Measurements from ENCODE around the gene UBAC2. TPM values are rescaled to one million over a fixed set of nuclear protein-coding genes. Genes with fewer than 3 reads are reported as not detected.

Gene UBAC2
- total RNA-seq, 2 donors from 2014 or later = 72.7 to 80.4 TPM

- Mint-ChIP-seq H3K27me3 (ENCODE audit: insufficient read depth) (no peaks in the 10 kb centered on the region), H3K9me3 (peaks cover 4% of the 10 kb centered on the region), H3K4me1 (peaks cover 8% of the 10 kb centered on the region), H3K4me3 (no peak overlapping the region), H3K36me3 (ENCODE audit: low read depth) (peaks cover 21% of the 10 kb centered on the region), H3K27ac (no peak overlapping the region)
- H3K4me3 ChIP-seq (ENCODE audit: low read length) = no peak overlapping the region
- H3K27ac ChIP-seq (ENCODE audit: low read depth, low read length) = no peak overlapping the region
- no peaks in the 10 kb centered on the region for H3K9me3 ChIP-seq (ENCODE audit: control insufficient read depth, low read length)
- H3K27me3 ChIP-seq (ENCODE audit: control insufficient read depth, insufficient read depth, low read length, poor library complexity, severe bottlenecking) = no peaks in the 10 kb centered on the region
- peaks cover 13% of the 10 kb centered on the region for H3K36me3 ChIP-seq (ENCODE audit: control insufficient read depth, insufficient read depth, low read length)
- no peak overlapping the region for H3K9ac ChIP-seq (ENCODE audit: extremely low read depth, low read length, poor library complexity, severe bottlenecking)
- DNase-seq = no peak
- TF ChIP-seq, protein P1, sequence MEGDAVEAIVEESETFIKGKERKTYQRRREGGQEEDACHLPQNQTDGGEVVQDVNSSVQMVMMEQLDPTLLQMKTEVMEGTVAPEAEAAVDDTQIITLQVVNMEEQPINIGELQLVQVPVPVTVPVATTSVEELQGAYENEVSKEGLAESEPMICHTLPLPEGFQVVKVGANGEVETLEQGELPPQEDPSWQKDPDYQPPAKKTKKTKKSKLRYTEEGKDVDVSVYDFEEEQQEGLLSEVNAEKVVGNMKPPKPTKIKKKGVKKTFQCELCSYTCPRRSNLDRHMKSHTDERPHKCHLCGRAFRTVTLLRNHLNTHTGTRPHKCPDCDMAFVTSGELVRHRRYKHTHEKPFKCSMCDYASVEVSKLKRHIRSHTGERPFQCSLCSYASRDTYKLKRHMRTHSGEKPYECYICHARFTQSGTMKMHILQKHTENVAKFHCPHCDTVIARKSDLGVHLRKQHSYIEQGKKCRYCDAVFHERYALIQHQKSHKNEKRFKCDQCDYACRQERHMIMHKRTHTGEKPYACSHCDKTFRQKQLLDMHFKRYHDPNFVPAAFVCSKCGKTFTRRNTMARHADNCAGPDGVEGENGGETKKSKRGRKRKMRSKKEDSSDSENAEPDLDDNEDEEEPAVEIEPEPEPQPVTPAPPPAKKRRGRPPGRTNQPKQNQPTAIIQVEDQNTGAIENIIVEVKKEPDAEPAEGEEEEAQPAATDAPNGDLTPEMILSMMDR (conservative IDR thresholded peaks at IDR 0.05) = no peak
- no peaks in the 10 kb centered on the region for H3K4me1 ChIP-seq (ENCODE audit: control insufficient read depth, insufficient read depth, low read length)
- 89 to 96% methylated on average over 8 of the region's 8 CpGs for WGBS, 2 experiments (ENCODE audit: insufficient coverage in 1 of 2, insufficient read length in 1 of 2)
Measured at GRCh38 chr13:99221567-99222239, 21.0 kb downstream of the UBAC2 start.

DNA sequence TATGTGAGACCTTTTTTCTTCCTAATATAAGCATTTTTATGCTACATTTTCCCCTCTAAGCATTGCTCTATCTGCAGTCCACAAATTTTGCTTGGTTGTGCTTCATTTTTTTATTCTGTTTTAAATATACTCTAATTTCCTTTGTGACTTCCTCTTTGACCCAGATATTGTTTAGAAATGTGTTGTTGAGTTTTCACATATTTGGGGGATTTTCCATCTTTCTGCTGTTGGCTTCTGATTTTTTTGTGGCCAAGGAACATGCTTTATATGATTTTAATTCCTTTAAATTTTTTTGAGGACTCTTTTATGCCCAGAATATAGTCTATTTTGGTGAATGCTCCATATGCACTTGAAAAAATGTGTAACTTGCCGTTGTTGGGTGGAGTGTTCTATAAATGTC is 22.9 kb downstream of the UBAC2 start:
- H3K27ac ChIP-seq (ENCODE audit: low read depth, low read length) = no peak overlapping the region
- H3K4me3 Mint-ChIP-seq = no peak overlapping the region
- H3K4me1 Mint-ChIP-seq = peaks cover 3% of the 10 kb centered on the region
- H3K27me3 ChIP-seq (ENCODE audit: control insufficient read depth, insufficient read depth, low read length, poor library complexity, severe bottlenecking) = no peaks in the 10 kb centered on the region
- H3K36me3 Mint-ChIP-seq (ENCODE audit: low read depth) = peaks cover 21% of the 10 kb centered on the region
- H3K9ac ChIP-seq (ENCODE audit: extremely low read depth, low read length, poor library complexity, severe bottlenecking) = no peak overlapping the region
- H3K27ac Mint-ChIP-seq = no peak overlapping the region
- H3K9me3 ChIP-seq (ENCODE audit: control insufficient read depth, low read length) = no peaks in the 10 kb centered on the region
- 100% methylated on average over 1 of the region's 1 CpG; no CpG with 5 or more reads in 1 of the 2 experiments for WGBS, 2 experiments (ENCODE audit: insufficient coverage in 1 of 2, insufficient read length in 1 of 2)
- H3K9me3 Mint-ChIP-seq = peaks cover 4% of the 10 kb centered on the region
- no peak overlapping the region for H3K4me3 ChIP-seq (ENCODE audit: low read length)
- no peak for DNase-seq
- TF ChIP-seq, protein P1 (conservative IDR thresholded peaks at IDR 0.05) = no peak
- no peaks in the 10 kb centered on the region for H3K27me3 Mint-ChIP-seq (ENCODE audit: insufficient read depth)
- H3K36me3 ChIP-seq (ENCODE audit: control insufficient read depth, insufficient read depth, low read length) = peaks cover 13% of the 10 kb centered on the region
- no peaks in the 10 kb centered on the region for H3K4me1 ChIP-seq (ENCODE audit: control insufficient read depth, insufficient read depth, low read length)

DNA sequence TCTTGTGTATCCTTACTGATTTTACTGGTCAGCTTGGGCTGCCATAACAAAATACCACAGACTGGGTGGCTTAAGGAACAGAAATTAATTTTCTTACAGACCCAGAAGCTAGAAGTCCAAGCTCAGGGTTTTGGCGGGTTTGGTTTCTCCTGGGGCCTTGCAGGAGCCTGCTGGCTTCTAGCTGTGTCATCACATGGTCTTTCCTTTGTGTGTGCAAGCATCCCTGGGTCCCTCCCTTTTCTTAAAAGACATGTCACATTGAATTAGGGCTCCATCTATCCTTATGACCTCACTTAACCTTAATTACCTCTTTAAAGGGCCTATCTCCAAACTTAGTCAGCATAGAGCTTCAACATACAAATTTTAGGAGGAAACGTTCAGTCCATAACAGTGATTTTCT is 23.4 kb downstream of the UBAC2 start:
- H3K9me3 ChIP-seq (ENCODE audit: control insufficient read depth, low read length) = no peaks in the 10 kb centered on the region
- no peak overlapping the region for H3K9ac ChIP-seq (ENCODE audit: extremely low read depth, low read length, poor library complexity, severe bottlenecking)
- no peaks in the 10 kb centered on the region for H3K27me3 Mint-ChIP-seq (ENCODE audit: insufficient read depth)
- 81 to 89% methylated on average over 1 to 2 of the region's 2 CpGs for WGBS, 2 experiments (ENCODE audit: insufficient coverage in 1 of 2, insufficient read length in 1 of 2)
- no peaks in the 10 kb centered on the region for H3K4me1 ChIP-seq (ENCODE audit: control insufficient read depth, insufficient read depth, low read length)
- no peaks in the 10 kb centered on the region for H3K27me3 ChIP-seq (ENCODE audit: control insufficient read depth, insufficient read depth, low read length, poor library complexity, severe bottlenecking)
- peaks cover 13% of the 10 kb centered on the region for H3K36me3 ChIP-seq (ENCODE audit: control insufficient read depth, insufficient read depth, low read length)
- TF ChIP-seq, protein P1 (conservative IDR thresholded peaks at IDR 0.05) = no peak
- H3K4me3 Mint-ChIP-seq = no peak overlapping the region
- no peak overlapping the region for H3K4me3 ChIP-seq (ENCODE audit: low read length)
- H3K36me3 Mint-ChIP-seq (ENCODE audit: low read depth) = peaks cover 21% of the 10 kb centered on the region
- H3K27ac Mint-ChIP-seq = no peak overlapping the region
- no peak overlapping the region for H3K27ac ChIP-seq (ENCODE audit: low read depth, low read length)
- H3K9me3 Mint-ChIP-seq = peaks cover 4% of the 10 kb centered on the region
- DNase-seq = no peak
- H3K4me1 Mint-ChIP-seq = peaks cover 3% of the 10 kb centered on the region
